PC-9 (cell line): ENCODE measurements around the gene GCH1. TPM values are rescaled to one million over a fixed set of nuclear protein-coding genes. Genes with fewer than 3 reads are reported as not detected.

ENCODE experiments used
- BruUV-seq: library from RNA; stranded (reverse); fragments of 400-500 nt; replicated peaks from 2 replicates; lab custom pipeline; 2021; lab: Mats Ljungman, UMichigan
- CTCF ChIA-PET: fragments of 300-600 bp; sonication (Branson Sonifier 250); formaldehyde crosslinking; loops from one replicate; lab custom pipeline; 2022; ENCODE audit warnings: antibody characterized with exemption; lab: Charles Lee
- POLR2A ChIA-PET: fragments of 300-600 bp; sonication (Branson Sonifier 250); formaldehyde crosslinking; loops from one replicate; lab custom pipeline; 2022; ENCODE audit warnings: antibody characterized with exemption; ENCODE audit not compliant: unreplicated experiment; lab: Charles Lee
- DNase-seq, 2 experiments: peaks; one replicate each; pipeline versions ENCODE4 v3.0.0 to v3.0.0-alpha.2; 2015 to 2022; ENCODE audit warnings: mixed read lengths in 1 of 2
- H2AFZ ChIP-seq: fragments of 200-600 bp; sonication (generic); 2 replicates; pipeline ENCODE4 v1.8.1; 2017; ENCODE audit warnings: antibody characterized with exemption
- H3F3A ChIP-seq: fragments of 200-600 bp; sonication (generic); 2 replicates; pipeline ENCODE4 v1.8.1; 2017; ENCODE audit warnings: antibody characterized with exemption, mild to moderate bottlenecking, low read depth; ENCODE audit not compliant: insufficient read depth
- H3K27ac ChIP-seq: fragments of 200-600 bp; sonication (generic); 2 replicates; pipeline ENCODE4 v1.6.1; 2016; ENCODE audit warnings: mixed run types
- H3K27me3 ChIP-seq: fragments of 200-600 bp; sonication (generic); 2 replicates; pipeline ENCODE4 v1.6.1; 2016; ENCODE audit warnings: low read depth, mixed run types; ENCODE audit not compliant: insufficient read depth
- H3K36me3 ChIP-seq: fragments of 200-600 bp; sonication (generic); 2 replicates; pipeline ENCODE4 v1.6.1; 2016; ENCODE audit warnings: low read depth, mixed run types
- H3K4me1 ChIP-seq: fragments of 200-600 bp; sonication (generic); replicated peaks from 2 replicates; pipeline ENCODE4 v1.6.1; 2016; ENCODE audit warnings: mixed run types; ENCODE audit not compliant: insufficient read depth
- H3K4me2 ChIP-seq: fragments of 200-600 bp; sonication (generic); 2 replicates; pipeline ENCODE4 v1.6.1; 2017; ENCODE audit warnings: mixed run types
- H3K4me3 ChIP-seq: fragments of 200-600 bp; sonication (generic); 2 replicates; pipeline ENCODE4 v1.6.1; 2016; ENCODE audit warnings: mixed run types
- H3K79me2 ChIP-seq: fragments of 200-600 bp; sonication (generic); 2 replicates; pipeline ENCODE4 v1.6.1; 2017; ENCODE audit warnings: low read depth, mixed run types
- H3K9me2 ChIP-seq: fragments of 200-600 bp; sonication (generic); 2 replicates; pipeline ENCODE4 v1.8.1; 2017; ENCODE audit warnings: mild to moderate bottlenecking; ENCODE audit not compliant: insufficient read depth
- H3K9me3 ChIP-seq: fragments of 200-600 bp; sonication (generic); 2 replicates; pipeline ENCODE4 v1.8.1; 2016; ENCODE audit warnings: low read depth; ENCODE audit not compliant: insufficient read depth
- H4K20me1 ChIP-seq: fragments of 200-600 bp; sonication (generic); 2 replicates; pipeline ENCODE4 v1.8.1; 2017; ENCODE audit not compliant: insufficient read depth
- CTCF ChIP-seq: fragments of 200-600 bp; sonication (generic); conservative IDR thresholded peaks from 2 replicates; pipeline ENCODE4 v1.6.1; 2017; ENCODE audit warnings: mixed run types, antibody characterized with exemption, mild to moderate bottlenecking, moderate library complexity
- EZH2 ChIP-seq: fragments of 200-600 bp; sonication (generic); IDR thresholded peaks from 2 replicates; pipeline ENCODE4 v1.8.0; 2017; ENCODE audit warnings: antibody characterized with exemption, low read depth
- intact Hi-C: fragments of 100-400 bp; cut with micrococcal nuclease; formaldehyde crosslinking; loops from one replicate; pipeline ENCODE4 v1.10.0; 2022; ENCODE audit not compliant: unreplicated experiment
- total RNA-seq: library from RNA; stranded (reverse); gene quantifications from 2 replicates; pipeline ENCODE4 v1.2.3, GENCODE V29; 2021

The GCH1 gene
- total RNA-seq, 1 experiment from 2014 or later = 5.1 TPM

- H3K4me2 ChIP-seq = no peak overlapping the region
- ChIA-PET CTCF (no interaction called here), POLR2A (interaction anchor here (0.7 kb wide), 1 partner anchor 368 kb away, joined by 12 read pairs; no protein-coding TSS in a partner anchor)
- DNase-seq = no peak
- peaks cover 6% of the 10 kb centered on the region; the same call in 1 of the 2 replicates for H3K9me2 ChIP-seq
- no peaks in the 10 kb centered on the region for H3K27me3 ChIP-seq
- H2AFZ ChIP-seq = no peak overlapping the region
- intact Hi-C loops = no loop called here
- no peaks in the 10 kb centered on the region for H3K4me1 ChIP-seq
- H4K20me1 ChIP-seq = no peaks in the 10 kb centered on the region
- H3K4me3 ChIP-seq = no peak overlapping the region
- no peaks in the 10 kb centered on the region for H3K79me2 ChIP-seq
- BruUV-seq = no TSS peak
- H3K36me3 ChIP-seq = no peaks in the 10 kb centered on the region
- no peak overlapping the region for H3K27ac ChIP-seq
- no peaks in the 10 kb centered on the region for H3F3A ChIP-seq
- TF ChIP-seq EZH2 (no peak), CTCF (no peak)
- H3K9me3 ChIP-seq = no peaks in the 10 kb centered on the region
Measured at GRCh38 chr14:54931598-54932340, 29.1 kb upstream of the GCH1 start.

GRCh38 chr14:54931101-54931500 is 28.5 kb upstream of the GCH1 start:
- H4K20me1 ChIP-seq = no peaks in the 10 kb centered on the region
- BruUV-seq = no TSS peak
- no peak for DNase-seq
- no peaks in the 10 kb centered on the region for H3K27me3 ChIP-seq
- H3K4me2 ChIP-seq = no peak overlapping the region
- TF ChIP-seq EZH2 (no peak), CTCF (no peak)
- H3K9me3 ChIP-seq = no peaks in the 10 kb centered on the region
- no peaks in the 10 kb centered on the region for H3K36me3 ChIP-seq
- H3K27ac ChIP-seq = no peak overlapping the region
- H3K4me3 ChIP-seq = no peak overlapping the region
- H2AFZ ChIP-seq = no peak overlapping the region
- no peaks in the 10 kb centered on the region for H3F3A ChIP-seq
- peaks cover 6% of the 10 kb centered on the region; the same call in 1 of the 2 replicates for H3K9me2 ChIP-seq
- intact Hi-C loops = no loop called here
- ChIA-PET CTCF (no interaction called here), POLR2A (interaction anchor here (0.7 kb wide), 1 partner anchor 367 kb away, joined by 12 read pairs; no protein-coding TSS in a partner anchor)
- H3K79me2 ChIP-seq = no peaks in the 10 kb centered on the region
- H3K4me1 ChIP-seq = no peaks in the 10 kb centered on the region

- no peaks in the 10 kb centered on the region for H4K20me1 ChIP-seq
- no peak for DNase-seq
- no peak for TF ChIP-seq CTCF
- TF ChIP-seq EZH2 = no peak
- intact Hi-C loops = no loop called here
- H3K27ac ChIP-seq = no peak overlapping the region
- H3K4me3 ChIP-seq = no peak overlapping the region
- H3F3A ChIP-seq = no peaks in the 10 kb centered on the region
- no peaks in the 10 kb centered on the region for H3K27me3 ChIP-seq
- no peaks in the 10 kb centered on the region for H3K4me1 ChIP-seq
- no peak overlapping the region for H2AFZ ChIP-seq
- H3K9me3 ChIP-seq = no peaks in the 10 kb centered on the region
- H3K79me2 ChIP-seq = no peaks in the 10 kb centered on the region
- BruUV-seq = no TSS peak
- H3K9me2 ChIP-seq = peaks cover 6% of the 10 kb centered on the region; the same call in 1 of the 2 replicates
- ChIA-PET CTCF (no interaction called here), POLR2A (interaction anchor here (0.6 kb wide), 1 partner anchor 103 kb away, joined by 4 read pairs; no protein-coding TSS in a partner anchor)
- H3K4me2 ChIP-seq = no peak overlapping the region
- no peaks in the 10 kb centered on the region for H3K36me3 ChIP-seq
Measured at GRCh38 chr14:54929556-54929955, 26.9 kb upstream of the GCH1 start.
